GM21381 (cell line): ENCODE results near the gene PON2.

Experiments
- ATAC-seq: cut with Tn5 transposase; IDR thresholded peaks from one replicate; pipeline ENCODE4 v1.9.1; 2021; ENCODE audit warnings: mild to moderate bottlenecking, moderate library complexity; ENCODE audit not compliant: unreplicated experiment

The PON2 gene

GRCh38 chr7:95446618-95447017 is 11.8 kb upstream of the PON2 start:
- no peak for ATAC-seq

- no peak for ATAC-seq
Measured at GRCh38 chr7:95444796-95445195, 10.0 kb upstream of the PON2 start.

GRCh38 chr7:95441042-95441823 is 6.4 kb upstream of the PON2 start:
- no peak for ATAC-seq

GRCh38 chr7:95440394-95441038 is 5.7 kb upstream of the PON2 start:
- ATAC-seq: no peak

GRCh38 chr7:95436407-95436806 is 1.6 kb upstream of the PON2 start:
- no peak for ATAC-seq

GRCh38 chr7:95435422-95435780 is 573 bp upstream of the PON2 start:
- ATAC-seq: no peak

- no peak for ATAC-seq
Measured at GRCh38 chr7:95433952-95434556, 774 bp downstream of the PON2 start.

- no peak for ATAC-seq
Measured at GRCh38 chr7:95433129-95433528, 1.7 kb downstream of the PON2 start.

- no peak for ATAC-seq
Measured at GRCh38 chr7:95432606-95433005, 2.2 kb downstream of the PON2 start.

GRCh38 chr7:95430864-95431263 is 4.0 kb downstream of the PON2 start:
- ATAC-seq: no peak

- ATAC-seq: no peak
Measured at GRCh38 chr7:95429241-95429990, 5.4 kb downstream of the PON2 start.

GRCh38 chr7:95427914-95428516 is 6.8 kb downstream of the PON2 start:
- no peak for ATAC-seq

GRCh38 chr7:95427166-95427565 is 7.7 kb downstream of the PON2 start:
- ATAC-seq: no peak

GRCh38 chr7:95425694-95426093 is 9.1 kb downstream of the PON2 start:
- ATAC-seq: no peak

- ATAC-seq: no peak
Measured at GRCh38 chr7:95424716-95425115, 10.1 kb downstream of the PON2 start.

- no peak for ATAC-seq
Measured at GRCh38 chr7:95421847-95422444, 12.9 kb downstream of the PON2 start.

- ATAC-seq: no peak
Measured at GRCh38 chr7:95421000-95421846, 13.6 kb downstream of the PON2 start.

- ATAC-seq: no peak
Measured at GRCh38 chr7:95412075-95412474, 22.8 kb downstream of the PON2 start.

- no peak for ATAC-seq
Measured at GRCh38 chr7:95411666-95412065, 23.2 kb downstream of the PON2 start.

- ATAC-seq: no peak
Measured at GRCh38 chr7:95411036-95411435, 23.8 kb downstream of the PON2 start.
